B cell (primary cell): ENCODE data around the gene TBX21. TPM values are rescaled to one million over a fixed set of nuclear protein-coding genes. Genes with fewer than 3 reads are reported as not detected.

Source experiments
- ATAC-seq: fragments of 200-7000 bp; cut with Tn5 transposase; one replicate; pipeline ENCODE4 v1.10.0; 2021; ENCODE audit warnings: low read depth, mild to moderate bottlenecking, moderate number of reproducible peaks, moderate library complexity
- CTCF ChIA-PET: fragments of 350-600 bp; sonication (Branson Sonifier 250); formaldehyde crosslinking; loops from one replicate; lab custom pipeline; 2021; ENCODE audit warnings: antibody characterized with exemption, inconsistent platforms; lab: Charles Lee
- POLR2A ChIA-PET: fragments of 350-600 bp; sonication (Branson Sonifier 250); formaldehyde crosslinking; loops from one replicate; lab custom pipeline; 2021; ENCODE audit warnings: antibody characterized with exemption; lab: Charles Lee
- DNase-seq: peaks from one replicate; pipeline ENCODE4 v3.0.0; 2013
- H2AFZ ChIP-seq: 2 replicates; pipeline ENCODE4 v1.6.1; 2012; ENCODE audit warnings: mild to moderate bottlenecking, low read depth, low read length; ENCODE audit not compliant: insufficient read depth, poor library complexity, severe bottlenecking
- H3K27ac ChIP-seq, 2 donors: 1 replicate in 1 of 2; 2 replicates in 1 of 2; pipeline ENCODE4 v1.5.1; 2012 to 2013; ENCODE audit warnings: low read length in 2 of 2, mild to moderate bottlenecking in 2 of 2, moderate library complexity in 1 of 2
- H3K27me3 ChIP-seq, 4 experiments: fragments of 200-600 bp in 1 of 4; sonication (generic) in 1 of 4; replicated peaks in 1 of 4; 1 replicate in 2 of 4; 2 replicates in 2 of 4; pipeline versions ENCODE4 v1.6.1 to v1.7.0; 2013 to 2016; ENCODE audit warnings: low read length in 3 of 4, mild to moderate bottlenecking in 2 of 4, mixed read lengths in 1 of 4, moderate library complexity in 1 of 4; ENCODE audit not compliant: insufficient read depth in 4 of 4, control insufficient read depth in 3 of 4; ENCODE audit errors: control extremely low read depth in 1 of 4
- H3K36me3 ChIP-seq, 2 experiments: replicated peaks in 1 of 2; 1 replicate in 1 of 2; 2 replicates in 1 of 2; pipeline versions ENCODE4 v1.6.1 to v1.7.1; 2013; ENCODE audit warnings: low read length in 1 of 2; ENCODE audit not compliant: insufficient read depth in 2 of 2, control insufficient read depth in 1 of 2; ENCODE audit errors: control extremely low read depth in 1 of 2, extremely low read depth in 1 of 2
- H3K4me1 ChIP-seq, 2 donors: fragments of 200-600 bp in 1 of 2; sonication (generic) in 1 of 2; 1 replicate in 1 of 2; 2 replicates in 1 of 2; pipeline versions ENCODE4 v1.5.1 to v1.6.1; 2013 to 2017; ENCODE audit warnings: low read length in 2 of 2; ENCODE audit not compliant: control insufficient read depth in 2 of 2, insufficient read depth in 2 of 2
- H3K4me2 ChIP-seq: replicated peaks from 2 replicates; pipeline ENCODE3; 2012; ENCODE audit warnings: mild to moderate bottlenecking, low read depth, low read length; ENCODE audit not compliant: poor library complexity, severe bottlenecking
- H3K4me3 ChIP-seq, 5 experiments: fragments of 200-600 bp in 1 of 5; sonication (generic) in 1 of 5; 1 replicate in 3 of 5; 2 replicates in 2 of 5; pipeline versions ENCODE4 v1.5.1 to v1.7.0; 2011 to 2016; ENCODE audit warnings: low read length in 4 of 5, mild to moderate bottlenecking in 4 of 5, low read depth in 2 of 5, control low read depth in 1 of 5, moderate library complexity in 1 of 5; ENCODE audit not compliant: insufficient read depth in 1 of 5; ENCODE audit errors: control extremely low read depth in 1 of 5, extremely low read depth in 1 of 5
- H3K79me2 ChIP-seq: fragments of 200-600 bp; sonication (generic); one replicate; pipeline ENCODE4 v1.6.0; 2016; ENCODE audit warnings: low read length; ENCODE audit not compliant: control insufficient read depth, insufficient read depth
- H3K9ac ChIP-seq: fragments of 200-600 bp; sonication (generic); 2 replicates; pipeline ENCODE4 v1.6.1; 2017; ENCODE audit warnings: mild to moderate bottlenecking, low read length, moderate library complexity
- H3K9me3 ChIP-seq, 3 donors: one replicate each; pipeline versions ENCODE4 v1.6.1 to v1.7.1; 2013; ENCODE audit warnings: low read length in 2 of 3; ENCODE audit not compliant: control insufficient read depth in 2 of 3, insufficient read depth in 1 of 3; ENCODE audit errors: control extremely low read depth in 1 of 3
- H4K20me1 ChIP-seq: 2 replicates; pipeline ENCODE4 v1.6.0; 2012; ENCODE audit warnings: mild to moderate bottlenecking, low read length; ENCODE audit not compliant: insufficient read depth, control insufficient read depth, poor library complexity, severe bottlenecking
- H3K27ac Mint-ChIP-seq: one replicate; pipeline ENCODE4 v1.8.0; 2021; ENCODE audit warnings: mixed read lengths
- H3K27me3 Mint-ChIP-seq: one replicate; pipeline ENCODE4 v1.8.0; 2021; ENCODE audit warnings: mixed read lengths
- H3K4me1 Mint-ChIP-seq: one replicate; pipeline ENCODE4 v1.8.0; 2021; ENCODE audit warnings: mixed read lengths
- H3K4me3 Mint-ChIP-seq: one replicate; pipeline ENCODE4 v1.8.0; 2021; ENCODE audit warnings: mixed read lengths
- H3K9me3 Mint-ChIP-seq: one replicate; pipeline ENCODE4 v1.8.0; 2022; ENCODE audit warnings: mixed read lengths; ENCODE audit not compliant: insufficient read depth
- CTCF ChIP-seq: fragments of 200-600 bp; IDR thresholded peaks from one replicate; pipeline ENCODE4 v1.8.0; 2022; ENCODE audit warnings: antibody characterized with exemption, mild to moderate bottlenecking
- EZH2 ChIP-seq: IDR thresholded peaks from 2 replicates; pipeline ENCODE4 v1.6.1; 2012; ENCODE audit warnings: borderline replicate concordance, low read depth, mild to moderate bottlenecking, moderate library complexity, low read length; ENCODE audit not compliant: insufficient read depth, poor library complexity, severe bottlenecking
- WGBS: methylation state at CpG from one replicate; pipeline ENCODE4 v1.1.5; 2013; ENCODE audit warnings: missing lambda C conversion rate; ENCODE audit not compliant: insufficient coverage; 5-methylcytosine and 5-hydroxymethylcytosine counted together
- intact Hi-C: fragments of 100-400 bp; cut with micrococcal nuclease; formaldehyde crosslinking; loops from one replicate; pipeline ENCODE4 v1.10.0; 2022
- polyA plus RNA-seq: library from polyadenylated mRNA; depleted of rRNA; stranded (reverse); fragments of >200 nt; gene quantifications from 2 replicates; pipeline ENCODE4 v1.2.3, GENCODE V29; 2012
- total RNA-seq, 2 donors: library from RNA; stranded (reverse); fragments of 120-200 nt in 1 of 2; gene quantifications; 1 replicate in 1 of 2; 2 replicates in 1 of 2; pipeline versions ENCODE4 v1.2.3 to v1.2.4, GENCODE V29; 2013 to 2022

The TBX21 gene
- total and polyA plus RNA-seq, 2 donors (not counting 1 experiment from before 2014, with no cell fraction given), result 10.8 TPM

GRCh38 chr17:47733674-47734410 is 806 bp downstream of the TBX21 start:
- ChIA-PET POLR2A (interaction anchor here (0.7 to 1.5 kb wide), 6 partner anchors 14 to 71 kb away, joined by 3 to 5 read pairs (median 3); partner anchors contain the start of gene TBKBP1), CTCF (interaction anchor here (0.5 to 2.7 kb wide), 20 partner anchors 8 to 75 kb away, joined by 3 to 30 read pairs (median 5); partner anchors contain the start of gene TBKBP1)
- H3K27me3 ChIP-seq, result peaks cover 0 to 7% (median 2%) of the 10 kb centered on the region in 4 experiments
- peak overlapping the region; percentile 98 for H3K4me3 Mint-ChIP-seq
- peak overlapping the region; percentile 67 for H3K9ac ChIP-seq
- H3K4me1 Mint-ChIP-seq, result peaks cover 57% of the 10 kb centered on the region
- H4K20me1 ChIP-seq, result no peaks in the 10 kb centered on the region
- peak overlapping the region; percentile 95 for H3K27ac Mint-ChIP-seq
- WGBS, result 6% methylated on average over 58 of the region's 60 CpGs
- peak overlapping the region; percentile 51 to 73 (median 60) for H3K4me3 ChIP-seq
- no peak for TF ChIP-seq CTCF
- no peak for TF ChIP-seq EZH2
- DNase-seq (peak; percentile 63), ATAC-seq (no peak)
- H3K27me3 Mint-ChIP-seq, result no peaks in the 10 kb centered on the region
- peaks cover 31 to 47% of the 10 kb centered on the region in 2 donors for H3K4me1 ChIP-seq
- H3K36me3 ChIP-seq, result no peaks in the 10 kb centered on the region
- H3K4me2 ChIP-seq, result peak overlapping the region; percentile 91
- peak overlapping the region; percentile 16 to 50 for H3K27ac ChIP-seq
- intact Hi-C loops, result loop anchor here (1.0 to 2.0 kb wide), 7 partner anchors 8 to 85 kb away; partner anchors contain the start of genes KPNB1 and TBKBP1
- H2AFZ ChIP-seq, result peak overlapping the region; percentile 85
- H3K9me3 Mint-ChIP-seq, result no peaks in the 10 kb centered on the region
- H3K79me2 ChIP-seq, result peaks cover 8% of the 10 kb centered on the region
- H3K9me3 ChIP-seq, result no peaks in the 10 kb centered on the region

- WGBS, result 84% methylated on average over 3 of the region's 3 CpGs
- Mint-ChIP-seq H3K27ac (peak overlapping the region; percentile 86), H3K4me3 (peak overlapping the region; percentile 98), H3K27me3 (no peaks in the 10 kb centered on the region), H3K4me1 (peaks cover 61% of the 10 kb centered on the region), H3K9me3 (no peaks in the 10 kb centered on the region)
- ChIA-PET CTCF (interaction anchor here (0.9 to 2.8 kb wide), 5 partner anchors 10 to 71 kb away, joined by 4 to 17 read pairs (median 5); no protein-coding TSS in a partner anchor), POLR2A (interaction anchor here (1.1 kb wide), 1 partner anchor 964 kb away, joined by 3 read pairs; no protein-coding TSS in a partner anchor)
- peak overlapping the region; percentile 85 for H2AFZ ChIP-seq
- H3K79me2 ChIP-seq, result peaks cover 12% of the 10 kb centered on the region
- H3K27me3 ChIP-seq, result peaks cover 0 to 7% (median 2%) of the 10 kb centered on the region in 4 experiments
- no peaks in the 10 kb centered on the region for H3K9me3 ChIP-seq
- H4K20me1 ChIP-seq, result no peaks in the 10 kb centered on the region
- intact Hi-C loops, result loop anchor here (2.0 kb wide), 1 partner anchor 40 kb away; the partner anchor contains the start of gene TBKBP1
- peak overlapping the region; percentile 45 to 52 for H3K27ac ChIP-seq
- H3K36me3 ChIP-seq, result no peaks in the 10 kb centered on the region
- peaks cover 31 to 51% of the 10 kb centered on the region in 2 donors for H3K4me1 ChIP-seq
- TF ChIP-seq EZH2, result no peak
- no peak for TF ChIP-seq CTCF
- peak overlapping the region in 4 of 5 experiments; percentile 56 to 73 (median 64) for H3K4me3 ChIP-seq
- peak overlapping the region; percentile 91 for H3K4me2 ChIP-seq
- ATAC-seq (no peak), DNase-seq (no peak)
- peak overlapping the region; percentile 67 for H3K9ac ChIP-seq
These were observed 2.1 kb downstream of the TBX21 start for GRCh38 chr17:47735139-47735464.
